ENCODE results near the gene STIMATE. TPM values are rescaled to one million over a fixed set of nuclear protein-coding genes. Genes with fewer than 3 reads are reported as not detected.

The STIMATE gene
- total RNA-seq, 1 donor from 2014 or later = 17.5 TPM

DNA sequence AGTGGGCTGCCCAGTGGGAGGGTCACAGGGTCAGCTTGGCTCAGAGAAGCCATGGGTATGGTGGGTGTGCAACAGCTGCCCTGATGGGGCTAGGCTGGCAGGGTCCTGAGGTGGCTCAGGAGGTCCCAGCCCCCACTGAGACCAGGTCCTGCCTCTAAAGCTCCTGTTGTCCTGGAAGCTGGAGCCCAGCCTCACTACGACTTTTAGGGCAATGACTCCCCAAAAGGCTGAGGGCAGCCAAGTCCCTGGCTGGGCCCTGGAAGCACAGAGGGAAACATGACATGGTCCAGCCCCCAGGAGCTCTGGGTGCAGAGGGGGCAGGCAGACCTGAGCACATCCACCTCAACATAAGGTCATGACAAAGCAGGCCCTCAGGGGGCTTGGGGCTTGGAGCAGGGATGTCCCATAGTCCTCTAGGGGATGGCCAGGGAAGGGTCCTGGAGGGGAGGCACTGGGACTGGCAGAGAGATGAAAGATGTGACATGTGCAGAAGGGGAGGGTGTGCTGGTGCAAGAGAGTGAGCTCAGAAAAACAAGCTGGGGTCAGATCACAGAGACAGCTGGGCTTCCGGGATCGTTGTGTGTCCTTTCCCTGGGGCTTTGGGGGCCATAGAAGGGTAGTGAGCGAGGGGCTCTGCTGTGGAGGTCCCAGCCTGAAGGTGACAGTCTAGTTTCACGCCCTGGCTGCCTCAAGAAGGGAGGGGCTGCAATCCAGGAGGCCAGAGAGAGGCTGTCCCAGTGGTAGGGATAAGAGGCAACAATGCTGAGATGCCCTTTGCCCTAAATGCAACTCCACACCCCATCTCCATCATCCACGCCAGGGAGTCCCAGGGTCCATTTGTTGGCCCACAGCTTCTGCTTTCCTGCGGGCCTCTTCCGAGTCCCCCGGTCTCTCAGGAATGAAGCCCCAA is 103.4 kb downstream of the STIMATE start:
- intact Hi-C loops (cut with micrococcal nuclease) = no loop called here

DNA sequence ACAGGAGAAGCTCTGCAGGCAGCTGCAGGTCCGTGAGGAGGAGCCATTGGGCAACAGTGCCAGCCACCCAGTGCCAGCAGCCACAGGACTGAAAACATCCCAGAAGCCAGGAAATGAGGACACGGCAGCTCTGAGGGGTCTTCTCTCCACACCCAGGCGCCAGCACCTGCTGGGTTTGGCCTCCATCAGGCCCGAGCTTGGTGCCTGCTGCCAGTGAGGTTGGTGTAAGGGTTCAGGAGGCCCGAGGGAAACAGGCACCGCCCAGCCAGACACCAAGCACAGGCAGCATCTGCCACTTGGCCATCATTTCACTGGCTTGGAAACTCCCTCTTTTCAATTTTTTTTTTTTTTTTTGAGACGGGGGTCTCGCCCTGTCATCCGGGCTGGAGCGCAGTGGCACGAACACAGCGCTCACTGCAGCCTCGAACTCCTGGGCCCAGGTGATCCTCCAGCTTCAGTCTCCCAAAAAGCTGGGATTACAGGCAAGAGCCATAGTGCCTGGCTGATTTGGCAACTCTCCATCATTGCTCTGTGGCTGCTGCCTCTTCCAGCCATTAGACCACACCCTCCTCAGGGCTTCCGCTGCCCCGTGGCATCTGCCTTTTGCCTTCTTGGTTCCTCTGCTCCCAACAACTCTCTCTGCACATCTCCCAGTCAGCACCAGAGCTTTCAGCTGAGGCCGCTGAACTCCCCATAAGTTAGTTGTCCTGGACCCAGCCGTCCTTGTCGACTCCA is 104.2 kb downstream of the STIMATE start:
- intact Hi-C loops (cut with micrococcal nuclease) = no loop called here

DNA sequence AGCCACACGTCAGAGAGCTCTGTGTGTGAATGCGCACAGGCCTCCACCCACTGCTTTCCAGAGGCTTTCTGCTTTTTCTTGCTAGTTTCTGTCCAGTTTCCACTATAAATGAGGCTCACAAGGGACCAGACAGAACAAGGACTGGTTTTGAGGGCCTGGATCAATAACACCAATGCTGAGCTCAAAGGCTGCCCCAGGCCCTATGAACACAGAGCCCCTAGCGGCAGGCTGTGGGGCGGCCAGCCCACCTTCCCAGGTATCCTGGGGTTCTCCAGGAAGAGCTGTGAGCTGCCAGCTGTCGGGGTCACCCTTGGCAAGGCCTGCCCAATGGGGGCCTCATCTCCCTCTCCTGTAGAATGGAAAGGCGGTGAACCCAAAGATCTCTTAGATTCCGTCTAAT is 104.9 kb downstream of the STIMATE start:
- intact Hi-C loops (cut with micrococcal nuclease) = no loop called here

DNA sequence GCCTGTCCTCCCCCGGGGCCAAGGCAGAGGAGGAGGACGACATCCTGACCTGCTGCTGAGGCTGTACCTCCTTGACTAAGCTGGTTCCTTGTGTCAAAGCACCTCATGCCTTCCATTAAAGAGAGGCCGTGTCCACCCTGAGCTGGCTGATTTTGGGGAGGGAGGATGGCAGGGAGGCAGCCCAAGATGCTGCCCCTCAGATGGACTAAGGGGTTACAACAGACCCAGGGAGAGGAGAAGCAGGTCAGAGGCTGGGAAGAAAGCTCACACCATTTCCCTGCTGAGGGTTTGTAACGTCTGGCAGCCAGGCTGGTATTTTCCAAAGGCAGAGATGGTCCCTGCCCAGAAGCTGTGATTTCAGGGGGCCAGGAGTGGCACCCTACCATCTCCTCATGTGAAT is 105.4 kb downstream of the STIMATE start:
- intact Hi-C loops (cut with micrococcal nuclease) = no loop called here

DNA sequence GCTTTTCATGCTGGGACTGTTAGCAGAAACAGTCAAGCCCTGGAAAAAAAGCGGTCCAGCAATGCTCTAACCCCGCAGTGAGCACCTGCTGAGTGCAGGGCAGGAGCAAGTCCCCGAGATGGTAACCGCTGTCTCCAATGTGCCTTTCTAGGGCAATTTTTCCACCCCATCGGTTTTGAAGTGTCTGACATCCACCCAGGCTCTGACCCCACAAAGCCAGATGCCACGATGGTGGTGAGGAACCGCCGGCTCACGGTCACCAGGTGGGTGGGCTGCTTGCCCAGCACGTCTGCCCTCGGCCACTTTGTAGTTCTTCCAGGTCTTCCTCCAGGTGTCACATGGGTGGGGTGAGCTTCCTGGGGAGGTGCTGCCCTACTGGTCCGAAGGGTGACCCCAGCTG is 106.0 kb downstream of the STIMATE start:
- intact Hi-C loops (cut with micrococcal nuclease) = no loop called here

DNA sequence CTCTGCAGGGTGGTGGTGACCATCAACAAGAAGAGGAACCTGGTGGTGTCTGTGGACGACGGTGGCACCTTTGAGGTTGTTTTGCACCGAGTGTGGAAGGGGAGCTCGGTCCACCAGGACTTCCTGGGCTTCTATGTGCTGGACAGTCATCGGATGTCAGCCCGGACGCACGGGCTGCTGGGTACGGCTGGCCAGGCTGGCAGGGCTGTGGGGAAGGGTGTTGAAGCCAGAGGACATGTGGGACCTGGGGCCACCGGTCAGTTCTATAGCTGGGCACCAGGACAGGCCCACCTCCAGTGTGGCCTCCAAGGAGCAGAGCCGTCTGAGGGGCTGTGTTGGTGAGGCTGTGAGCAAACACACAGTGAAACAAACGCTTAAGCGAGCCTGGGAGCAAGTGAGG is 106.6 kb downstream of the STIMATE start:
- intact Hi-C loops (cut with micrococcal nuclease) = no loop called here

DNA sequence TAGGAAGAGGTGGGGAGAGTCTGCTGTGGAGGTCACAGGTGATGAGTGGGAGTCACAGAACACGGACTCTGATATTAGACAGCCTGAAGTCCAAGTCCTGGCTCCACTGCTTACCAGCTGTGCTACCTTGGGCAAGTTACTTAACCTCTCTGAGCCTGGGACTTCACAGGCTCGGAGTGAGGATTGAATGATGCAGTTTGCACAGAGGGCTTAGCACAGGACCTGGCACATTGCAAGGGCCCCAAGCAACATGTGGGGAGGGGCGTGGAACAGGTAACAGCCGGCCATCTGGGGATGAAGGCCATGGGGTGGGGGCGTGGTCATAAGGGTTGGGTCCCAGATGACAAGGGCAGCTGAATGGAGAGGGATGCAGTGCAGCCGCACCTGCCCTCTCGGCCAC is 107.0 kb downstream of the STIMATE start:
- intact Hi-C loops (cut with micrococcal nuclease) = no loop called here

DNA sequence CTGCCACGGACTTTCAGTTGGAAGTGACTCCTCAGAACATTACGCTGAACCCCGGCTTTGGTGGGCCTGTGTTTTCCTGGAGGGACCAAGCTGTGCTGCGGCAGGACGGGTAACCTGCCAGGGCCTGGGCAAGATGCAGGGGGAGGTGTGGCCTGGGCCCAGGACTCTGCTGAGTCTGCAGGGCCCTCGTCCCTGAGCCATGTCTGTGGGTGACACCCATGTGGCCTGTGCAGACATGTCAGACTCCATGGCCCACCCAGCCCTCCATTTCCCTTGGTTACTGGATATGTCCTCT is 107.7 kb downstream of the STIMATE start:
- intact Hi-C loops (cut with micrococcal nuclease) = no loop called here

DNA sequence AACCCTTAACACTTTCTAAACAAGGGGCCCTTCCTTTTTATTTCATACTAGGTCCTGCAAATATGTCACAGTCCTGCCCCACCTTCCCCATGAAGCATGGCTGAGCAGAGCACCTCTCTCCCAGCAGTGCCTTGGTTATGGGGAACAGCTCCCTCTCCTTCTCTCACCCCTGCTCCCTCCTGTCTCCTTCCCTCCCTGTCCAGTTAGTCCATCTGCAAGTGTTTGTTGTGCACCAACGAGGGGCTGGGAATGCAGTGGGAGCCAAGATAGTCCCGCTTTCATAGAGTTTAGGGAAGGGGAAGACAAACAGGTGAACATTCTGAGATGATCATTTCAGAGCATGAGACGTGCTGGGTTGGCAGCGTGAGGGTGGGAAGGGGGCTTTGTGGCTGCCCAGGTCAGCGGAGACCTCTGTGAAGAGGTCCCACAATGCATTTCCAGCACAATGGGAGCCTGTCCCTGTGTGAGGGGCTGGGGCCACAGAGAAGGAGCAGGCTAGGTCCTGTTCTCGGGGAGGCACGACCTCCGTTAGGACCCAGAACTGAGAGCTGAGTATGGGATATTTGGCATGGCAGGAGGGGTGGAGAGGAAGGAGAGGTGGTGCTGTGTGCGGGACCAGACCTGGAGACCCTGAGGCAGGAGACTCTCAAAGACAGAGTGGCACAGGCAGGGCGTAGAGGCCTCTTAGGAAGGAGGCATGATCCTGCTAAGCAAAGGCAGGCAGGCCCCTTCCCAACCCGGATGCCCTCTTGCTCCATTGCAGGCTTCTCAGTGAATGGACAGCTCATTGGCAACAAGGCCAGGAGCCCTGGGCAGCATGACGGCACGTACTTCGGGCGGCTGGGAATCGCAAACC is 108.2 kb downstream of the STIMATE start:
- intact Hi-C loops (cut with micrococcal nuclease) = no loop called here

DNA sequence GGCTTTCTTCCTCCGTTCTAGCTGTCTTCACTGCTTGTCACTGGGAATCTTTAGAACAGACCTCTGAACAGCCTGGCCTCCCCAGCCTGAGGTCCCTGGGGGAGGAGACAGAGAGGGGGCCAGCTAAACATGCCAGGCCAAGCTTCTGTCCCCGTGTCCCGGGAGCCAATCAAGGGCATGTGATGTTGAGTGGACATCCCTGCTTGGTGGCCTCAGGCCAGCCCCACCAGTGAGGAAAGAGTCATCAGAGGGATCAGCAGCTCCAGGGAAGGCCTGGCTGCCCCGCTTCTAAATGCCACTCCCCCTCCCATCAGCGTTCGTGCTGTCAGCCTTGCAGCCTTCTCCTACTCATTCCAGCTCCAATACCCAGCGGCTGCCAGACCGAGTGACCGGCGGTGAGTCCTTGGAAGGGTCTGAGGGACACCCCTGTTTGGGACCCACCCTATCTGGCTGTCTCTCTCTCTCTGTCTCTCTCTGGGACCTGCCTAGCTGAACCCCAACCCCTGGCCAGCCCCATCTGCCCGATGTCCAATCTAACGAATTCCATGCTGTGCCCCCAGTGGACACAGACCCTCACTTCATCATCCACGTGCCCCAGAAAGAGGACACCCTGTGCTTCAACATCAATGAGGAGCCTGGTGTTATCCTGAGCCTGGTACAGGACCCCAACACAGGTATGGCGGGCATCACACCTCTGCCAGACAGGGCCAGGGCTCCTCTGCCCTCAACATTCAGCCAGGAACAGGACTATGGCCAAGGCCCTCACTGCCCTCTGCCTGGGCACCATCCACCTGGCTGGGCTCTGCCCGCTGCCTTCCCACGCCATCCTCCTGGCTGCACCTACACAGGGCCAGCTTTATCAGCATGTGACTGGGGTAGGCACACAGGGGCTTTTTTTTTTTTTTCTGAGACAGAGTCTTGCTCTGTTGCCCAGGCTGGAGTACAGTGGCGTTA is 109.4 kb downstream of the STIMATE start:
- intact Hi-C loops (cut with micrococcal nuclease) = no loop called here

DNA sequence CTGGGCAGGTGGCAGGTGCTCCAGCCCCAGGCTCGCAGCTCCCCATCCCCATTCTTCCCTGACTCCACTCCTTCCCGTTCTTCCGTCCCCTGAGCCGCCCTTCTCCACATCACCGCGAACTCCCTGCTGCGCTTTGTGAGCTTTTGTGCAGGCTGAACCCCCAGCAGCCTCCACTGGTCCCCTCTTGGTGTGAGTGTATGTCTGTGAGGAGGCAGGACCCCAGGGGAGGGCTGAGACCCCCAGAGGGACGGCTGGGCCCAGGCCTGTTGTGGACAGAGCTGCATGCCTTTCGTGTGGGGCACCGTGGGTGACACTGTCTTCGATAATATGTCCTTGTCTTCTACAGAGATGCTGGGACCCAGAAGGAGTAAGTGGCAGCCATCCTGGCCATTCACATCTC is 110.1 kb downstream of the STIMATE start:
- intact Hi-C loops (cut with micrococcal nuclease) = no loop called here

Other genes starting within 250 kb of the STIMATE start
- gene PBRM1, start 211.6 kb downstream of the STIMATE start, total RNA-seq = 79.8 and 85.6 TPM in 2 replicates
- 118 and 121 TPM in 2 replicates for gene GNL3, start 211.5 kb downstream of the STIMATE start, total RNA-seq
- gene GLT8D1, start 191.8 kb downstream of the STIMATE start, total RNA-seq = 36.9 and 40.2 TPM in 2 replicates
- gene SPCS1, start 191.4 kb downstream of the STIMATE start, total RNA-seq = 94.0 and 97.3 TPM in 2 replicates
- gene NEK4, start 126.6 kb downstream of the STIMATE start, total RNA-seq = 27.9 and 29.9 TPM in 2 replicates
- gene ITIH1, start 119.9 kb downstream of the STIMATE start, total RNA-seq = not detected in 2 replicates
- not detected in 2 replicates for gene ITIH3, start 102.8 kb downstream of the STIMATE start, total RNA-seq
- gene ITIH4, start 66.9 kb downstream of the STIMATE start, total RNA-seq = 9.6 and 9.7 TPM in 2 replicates
- gene MUSTN1, start 62.5 kb downstream of the STIMATE start, total RNA-seq = 1.4 TPM in 2 replicates
- 24.0 and 26.5 TPM in 2 replicates for gene SFMBT1, start 148.5 kb upstream of the STIMATE start, total RNA-seq
- gene RFT1, start 232.9 kb upstream of the STIMATE start, total RNA-seq = 34.2 and 35.2 TPM in 2 replicates